C4-2B (cell line): ENCODE results near the gene TMEM45B.
"Not testable (repeated sequence)": the region's sequence is repeated elsewhere in the genome, so short reads cannot be mapped to it uniquely, and the experiment has no call there.

Experiments used
- ZFX ChIP-seq: fragments of 450-650 bp; IDR thresholded peaks from 2 replicates; pipeline ENCODE4 v1.6.1; 2017
- TF ChIP-seq, protein P1 (sequence below): fragments of 450-650 bp; conservative IDR thresholded peaks from 2 replicates; pipeline ENCODE4 v1.5.1; 2017; ENCODE audit warnings: mild to moderate bottlenecking

- TF ChIP-seq, protein P1, sequence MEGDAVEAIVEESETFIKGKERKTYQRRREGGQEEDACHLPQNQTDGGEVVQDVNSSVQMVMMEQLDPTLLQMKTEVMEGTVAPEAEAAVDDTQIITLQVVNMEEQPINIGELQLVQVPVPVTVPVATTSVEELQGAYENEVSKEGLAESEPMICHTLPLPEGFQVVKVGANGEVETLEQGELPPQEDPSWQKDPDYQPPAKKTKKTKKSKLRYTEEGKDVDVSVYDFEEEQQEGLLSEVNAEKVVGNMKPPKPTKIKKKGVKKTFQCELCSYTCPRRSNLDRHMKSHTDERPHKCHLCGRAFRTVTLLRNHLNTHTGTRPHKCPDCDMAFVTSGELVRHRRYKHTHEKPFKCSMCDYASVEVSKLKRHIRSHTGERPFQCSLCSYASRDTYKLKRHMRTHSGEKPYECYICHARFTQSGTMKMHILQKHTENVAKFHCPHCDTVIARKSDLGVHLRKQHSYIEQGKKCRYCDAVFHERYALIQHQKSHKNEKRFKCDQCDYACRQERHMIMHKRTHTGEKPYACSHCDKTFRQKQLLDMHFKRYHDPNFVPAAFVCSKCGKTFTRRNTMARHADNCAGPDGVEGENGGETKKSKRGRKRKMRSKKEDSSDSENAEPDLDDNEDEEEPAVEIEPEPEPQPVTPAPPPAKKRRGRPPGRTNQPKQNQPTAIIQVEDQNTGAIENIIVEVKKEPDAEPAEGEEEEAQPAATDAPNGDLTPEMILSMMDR = not testable (repeated sequence)
- not testable (repeated sequence) for TF ChIP-seq ZFX
Measured at GRCh38 chr11:129786112-129786416, 29.6 kb upstream of the TMEM45B start.
